NOMO-1 treated with DMSO at 0.1 percent for 48 hours (cell line): ENCODE measurements around the gene ERH.
"Not testable (repeated sequence)": the region's sequence is repeated elsewhere in the genome, so short reads cannot be mapped to it uniquely, and the experiment has no call there.

Experiments
- DNase-seq: peaks from one replicate; lab custom pipeline; 2025; ENCODE audit not compliant: unreplicated experiment; lab: John Stamatoyannopoulos, UW

Gene ERH

DNA sequence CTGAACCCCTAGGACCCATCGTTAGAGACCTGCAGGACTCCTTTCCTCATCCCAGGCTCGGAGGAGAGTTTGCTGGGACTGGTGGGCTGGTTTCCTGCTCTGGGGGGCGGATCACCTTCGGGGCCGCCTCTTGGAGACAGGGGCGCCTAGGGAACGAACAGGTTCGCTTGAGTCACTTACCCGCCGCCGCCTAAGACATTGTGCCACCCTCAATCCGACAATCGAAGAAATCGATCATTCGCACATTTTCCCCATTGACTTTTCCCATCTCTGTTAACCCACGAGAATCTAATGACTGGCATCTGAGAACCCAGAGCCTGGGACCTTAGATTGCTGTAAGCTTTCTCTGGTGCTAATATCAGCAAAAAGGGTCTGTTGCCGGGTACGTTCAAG, 715 bp upstream of the ERH start:
- DNase-seq, result no peak

DNA sequence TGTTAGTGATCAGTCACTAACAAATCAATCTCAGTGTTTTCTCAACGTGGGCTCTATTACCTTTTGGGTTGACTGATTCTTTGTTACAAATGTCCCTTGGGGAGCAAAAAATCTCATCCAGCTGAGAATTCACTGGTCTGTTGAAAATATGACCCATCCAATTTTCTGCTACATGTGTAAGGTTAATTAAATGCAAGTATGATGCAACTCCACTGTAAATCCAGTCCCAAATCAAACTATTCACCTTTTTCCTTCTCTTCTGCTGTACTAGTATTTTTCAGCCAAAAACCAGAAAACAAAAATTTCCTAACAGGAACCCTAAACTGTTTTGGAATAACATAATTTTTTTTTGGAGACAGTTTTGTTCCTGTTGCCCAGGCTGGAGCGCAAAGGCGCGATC, 2.2 kb downstream of the ERH start:
- no peak for DNase-seq

DNA sequence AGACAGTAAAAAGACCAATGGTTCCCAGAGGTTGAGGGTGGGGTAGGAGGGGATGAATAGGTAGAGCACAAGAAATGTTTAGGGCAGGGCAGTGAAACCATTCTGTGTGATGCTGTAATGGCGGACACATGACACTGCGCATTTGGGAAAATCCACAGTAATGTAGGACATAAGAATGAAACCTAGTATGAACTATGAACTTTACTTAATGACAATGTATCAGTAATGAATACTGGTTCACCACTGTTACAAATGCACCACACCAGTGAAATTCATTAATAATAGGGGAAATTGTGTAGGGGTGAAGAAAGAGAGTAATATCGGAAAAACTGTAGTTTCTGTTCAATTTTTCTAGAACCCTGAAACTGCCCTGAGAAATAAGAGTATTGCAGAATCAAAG, 5.6 kb downstream of the ERH start:
- no peak for DNase-seq

DNA sequence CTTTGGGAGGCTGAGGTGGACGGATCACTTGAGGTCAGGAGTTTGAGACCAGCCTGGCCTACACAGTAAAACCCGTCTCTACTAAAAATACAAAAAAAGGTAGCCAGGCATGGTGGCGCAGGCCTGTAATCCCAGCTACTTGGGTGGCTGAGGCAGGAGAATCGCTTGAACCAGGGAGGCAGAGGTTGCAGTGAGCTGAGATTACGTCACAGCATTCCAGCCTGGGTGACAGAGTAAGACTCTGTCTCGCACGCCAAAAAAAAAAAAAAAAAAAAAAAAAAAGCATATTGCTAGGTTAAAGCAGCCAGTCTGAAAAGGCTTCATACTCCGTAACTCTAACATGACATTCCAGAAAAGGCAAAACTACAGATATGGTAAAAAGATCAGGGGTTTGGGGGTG, 6.7 kb downstream of the ERH start:
- DNase-seq, result not testable (repeated sequence)

DNA sequence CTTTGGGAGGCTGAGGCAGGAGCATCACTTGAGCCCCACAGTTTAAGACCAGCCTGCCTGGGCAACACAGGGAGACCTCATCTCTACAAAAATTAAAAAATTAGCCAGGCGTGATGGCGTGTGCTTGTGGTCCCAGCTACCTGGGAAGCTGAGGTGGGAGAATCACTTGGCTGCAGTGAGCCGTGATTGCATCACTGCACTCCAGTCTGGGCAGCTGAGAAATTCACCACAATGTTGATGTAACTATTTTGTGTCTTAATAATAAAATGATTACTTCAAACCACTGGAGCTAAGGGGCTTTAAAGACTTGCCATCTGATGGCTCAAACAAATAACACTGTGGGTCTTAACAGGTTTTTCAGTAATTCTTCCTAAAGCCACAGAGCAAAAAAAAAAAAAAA, 10.8 kb downstream of the ERH start:
- no peak for DNase-seq

DNA sequence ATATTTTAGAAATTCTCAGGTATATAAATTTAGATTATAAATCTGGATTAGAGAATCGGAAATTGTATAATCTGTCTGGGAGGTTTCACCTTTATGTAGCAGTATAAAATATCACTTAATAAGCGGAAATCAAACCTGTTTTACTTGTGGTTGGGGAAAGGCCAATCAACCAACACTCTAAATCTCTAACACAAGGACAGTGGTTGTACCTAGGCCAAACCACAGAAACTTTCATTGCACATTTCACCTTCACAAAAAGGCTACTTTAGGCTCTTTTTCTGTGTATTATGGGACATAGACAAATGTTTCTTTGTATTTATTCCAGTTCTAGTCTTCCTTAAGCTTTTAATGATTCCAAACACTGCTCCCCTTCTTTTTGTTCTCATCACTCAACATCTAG, 19.8 kb downstream of the ERH start:
- DNase-seq, result no peak

DNA sequence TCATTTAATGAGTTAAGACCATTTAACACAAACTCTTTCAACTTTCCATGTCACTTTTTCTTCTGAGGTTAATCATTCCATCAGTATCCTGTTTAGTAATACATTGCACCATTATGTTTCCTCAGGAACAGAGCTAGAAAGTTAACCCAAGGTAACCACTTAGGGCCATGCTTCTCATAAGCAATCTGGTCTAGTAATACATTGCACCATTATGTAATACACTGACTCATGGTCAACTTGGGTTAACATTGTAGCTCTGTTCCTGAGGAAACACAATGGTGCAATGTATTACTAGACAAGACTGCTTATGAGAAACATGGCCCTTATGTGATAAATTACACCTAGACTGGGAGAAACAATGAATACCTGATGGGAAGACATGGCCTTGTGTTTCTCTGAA, 21.7 kb downstream of the ERH start:
- DNase-seq, result peak; percentile 32

DNA sequence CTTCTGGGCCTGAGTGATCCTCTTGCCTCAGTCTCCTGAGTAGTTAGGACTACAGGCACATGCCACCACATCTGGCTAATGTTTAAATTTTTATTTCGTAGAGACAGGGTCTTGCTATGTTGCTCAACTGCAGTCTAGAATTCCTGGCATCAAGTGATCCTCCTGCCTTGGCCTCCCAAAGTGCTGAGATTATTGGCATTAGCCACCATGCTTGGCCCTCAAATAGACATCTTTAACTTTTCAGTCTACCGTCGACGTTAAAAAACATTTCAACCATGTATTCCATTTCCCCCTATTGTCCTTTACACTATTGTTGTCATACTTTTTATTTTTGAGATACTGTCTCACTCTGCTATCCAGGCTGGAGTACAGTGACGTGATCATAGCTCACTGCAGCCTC, 22.4 kb downstream of the ERH start:
- DNase-seq, result no peak

DNA sequence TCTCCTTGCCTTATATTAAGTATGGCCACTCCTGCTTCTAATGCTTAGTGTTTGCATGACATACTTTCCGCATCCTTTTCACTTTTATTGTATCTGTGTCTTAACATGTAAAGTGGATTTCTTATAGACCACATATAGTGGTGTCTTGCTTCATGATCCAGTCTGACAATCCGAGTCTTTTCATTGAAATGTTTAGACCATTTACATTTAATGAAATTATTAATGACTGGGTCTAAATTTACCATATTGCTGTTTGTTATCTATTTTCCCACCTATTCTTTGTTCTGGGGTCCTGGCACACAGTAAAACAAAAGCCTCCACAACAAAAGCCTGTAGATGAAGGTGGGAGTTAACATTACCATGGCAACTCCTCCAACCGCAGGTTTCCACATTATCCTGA, 22.9 kb downstream of the ERH start:
- DNase-seq, result no peak

DNA sequence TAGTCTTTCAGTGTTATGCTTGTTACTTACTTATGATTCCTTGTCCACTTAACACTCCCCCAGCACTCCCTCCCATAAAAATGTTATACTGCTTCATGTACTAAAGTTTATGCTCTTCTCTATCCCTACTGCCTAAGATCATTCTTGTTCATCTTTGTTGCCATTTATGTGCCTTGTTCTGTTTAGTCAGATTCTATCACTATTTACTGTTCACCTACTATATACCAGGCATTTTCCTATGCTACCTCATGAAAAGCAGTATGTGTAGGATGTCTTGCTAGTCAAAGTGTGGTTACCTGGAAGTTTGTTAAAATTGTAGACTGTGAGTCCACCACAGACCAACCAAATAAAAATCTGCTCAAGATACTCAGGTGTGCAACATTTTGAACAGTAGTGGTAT, 23.9 kb downstream of the ERH start:
- no peak for DNase-seq

DNA sequence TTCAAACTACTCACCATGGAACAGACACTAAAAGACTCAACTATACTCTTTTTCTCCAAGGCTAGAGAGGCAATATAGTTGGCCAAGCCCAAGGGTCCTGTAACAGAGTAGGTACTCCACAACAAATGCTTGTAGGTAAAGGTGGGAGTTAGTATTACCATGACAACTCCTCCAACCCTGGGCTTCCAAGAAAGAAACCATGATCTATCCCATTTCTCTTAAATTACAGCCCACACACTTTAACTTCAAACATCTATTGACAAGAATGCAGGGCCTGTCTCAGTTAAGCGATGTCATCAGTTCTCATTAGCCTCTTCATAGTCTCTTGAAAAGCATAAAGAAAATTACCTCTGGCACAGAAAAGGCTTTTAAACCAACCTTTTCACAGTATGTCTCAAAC, 25.0 kb downstream of the ERH start:
- DNase-seq, result no peak

DNA sequence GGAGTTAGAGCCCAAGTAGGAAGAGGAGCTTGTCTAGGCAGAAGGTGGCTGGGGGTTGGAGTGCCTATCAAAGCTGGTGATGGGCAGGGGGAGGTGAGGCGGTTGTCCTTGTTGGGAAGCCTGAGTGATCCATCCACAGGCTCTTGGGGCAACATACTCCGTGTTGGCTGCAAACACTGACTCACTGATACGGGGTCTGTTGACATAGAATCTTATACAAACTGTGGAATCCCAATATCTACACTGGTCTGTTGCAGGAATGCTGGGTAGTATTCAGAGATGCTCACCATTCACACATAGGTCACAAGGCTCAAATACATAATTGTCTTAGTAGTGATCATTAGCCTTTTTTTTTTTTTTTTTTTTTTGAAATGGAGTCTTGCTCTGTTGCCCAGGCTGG, 26.0 kb downstream of the ERH start:
- DNase-seq, result no peak

DNA sequence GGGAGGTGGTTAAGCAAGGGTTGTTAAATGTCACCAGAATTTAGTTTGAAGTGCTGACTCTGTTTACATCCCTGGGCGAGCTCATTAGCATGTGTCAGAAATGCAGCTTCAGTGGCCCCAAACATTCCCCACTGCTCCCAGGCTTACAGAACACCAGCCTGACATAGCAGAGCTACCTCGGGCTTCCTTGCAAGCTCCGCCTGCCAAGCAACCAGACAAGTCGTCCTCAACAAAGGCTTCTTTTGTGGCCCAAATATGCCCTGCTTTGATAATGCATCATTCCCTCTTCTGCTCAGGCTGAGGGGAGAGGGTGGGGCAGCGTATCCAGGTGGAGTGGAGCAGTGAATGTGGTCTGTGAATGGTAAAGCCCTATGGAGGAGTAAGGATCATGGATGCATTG, 28.0 kb downstream of the ERH start:
- DNase-seq, result no peak

DNA sequence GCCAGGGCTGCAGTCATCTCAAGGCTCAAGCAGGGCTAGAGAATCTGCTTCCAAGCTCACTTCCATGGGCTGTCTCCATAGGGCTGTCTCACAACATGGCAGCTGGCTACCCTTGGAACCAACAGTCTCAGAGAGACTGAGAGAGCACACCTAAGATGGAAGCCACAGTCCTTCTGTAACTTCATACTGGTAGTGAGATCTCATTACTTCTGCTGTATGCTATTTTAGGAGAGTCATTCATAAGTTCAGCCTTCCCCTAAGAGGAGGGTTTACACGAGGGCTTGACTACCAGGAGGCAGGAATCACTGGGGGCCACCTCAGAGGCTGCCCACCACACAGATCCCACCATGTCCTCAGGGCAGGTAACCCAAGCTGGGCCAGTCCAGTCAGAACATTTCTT, 29.7 kb downstream of the ERH start:
- DNase-seq, result no peak

DNA sequence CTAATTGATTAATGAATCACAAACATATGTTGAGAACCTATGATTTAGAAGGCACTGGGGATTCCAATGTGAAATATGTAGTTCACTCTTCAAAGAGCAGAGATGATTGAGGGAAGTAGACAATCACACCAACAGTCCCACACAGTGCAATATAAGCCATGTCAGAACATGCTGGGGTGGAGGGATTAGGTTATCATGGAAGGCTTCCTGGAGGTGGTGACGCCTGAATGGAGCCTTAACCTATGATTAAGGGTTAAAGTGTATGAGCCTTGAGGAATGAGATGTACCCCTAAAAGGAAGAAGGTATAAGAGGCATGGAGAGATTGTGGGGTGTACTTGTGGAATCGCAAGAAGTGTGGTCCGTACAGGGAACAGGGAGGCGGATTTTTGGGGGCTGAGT, 31.3 kb downstream of the ERH start:
- DNase-seq, result no peak

DNA sequence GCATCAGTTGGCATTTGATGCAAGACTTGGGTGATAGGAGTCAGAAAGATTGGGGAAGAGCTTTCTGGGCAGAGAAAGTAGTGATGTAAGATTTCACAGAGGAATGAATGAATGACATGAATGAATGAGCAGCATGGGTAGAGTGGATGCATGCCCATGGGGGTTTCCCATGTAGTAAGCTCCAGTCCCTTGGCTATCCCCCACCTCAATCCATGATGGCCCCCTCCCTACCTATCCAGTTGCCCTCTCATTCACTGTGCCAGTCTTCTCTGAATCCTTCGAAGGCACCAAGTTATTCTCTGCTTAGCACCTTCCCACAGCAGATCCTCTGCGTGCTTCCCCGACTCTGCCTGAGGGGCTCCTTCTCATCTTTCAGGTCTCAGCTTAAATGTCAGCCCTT, 32.0 kb downstream of the ERH start:
- DNase-seq, result no peak

DNA sequence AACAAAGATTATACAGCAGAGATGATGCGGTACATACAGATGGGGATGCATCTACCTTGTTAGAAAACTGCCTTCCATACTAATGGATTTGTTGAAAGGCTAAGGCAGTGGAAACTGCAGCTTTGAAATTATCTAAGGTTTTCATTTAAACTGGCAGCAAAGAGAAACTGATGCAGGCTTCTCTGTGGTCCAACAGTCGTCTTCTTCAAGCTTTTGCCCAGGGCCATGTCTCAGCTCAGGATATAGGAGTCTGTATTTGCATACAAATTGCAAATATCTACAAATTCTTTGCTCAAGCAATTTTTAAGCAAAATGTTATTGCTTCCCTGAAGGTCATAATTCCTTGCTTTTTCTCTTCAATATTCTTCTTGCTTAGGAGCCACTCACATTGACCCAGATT, 33.7 kb downstream of the ERH start:
- DNase-seq, result no peak

DNA sequence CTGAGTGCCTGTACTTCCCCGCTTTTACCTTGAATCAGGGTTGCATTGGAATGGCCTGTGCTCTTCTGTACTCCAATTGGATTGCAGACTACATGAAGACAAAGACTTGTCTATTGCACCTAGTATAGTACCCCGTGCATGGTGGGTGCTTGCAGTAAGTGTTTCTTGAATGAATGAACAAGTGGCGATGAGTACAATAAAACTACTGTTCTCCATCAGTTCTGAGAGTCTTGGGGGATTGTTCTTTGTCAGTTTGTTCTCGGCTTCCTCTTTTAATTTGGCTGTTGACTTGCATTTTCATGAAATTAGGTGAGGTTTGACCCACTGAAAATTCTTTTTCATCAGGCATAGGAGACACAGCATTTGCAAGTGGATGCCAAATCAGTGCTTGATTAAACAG, 34.1 kb downstream of the ERH start:
- DNase-seq, result no peak

DNA sequence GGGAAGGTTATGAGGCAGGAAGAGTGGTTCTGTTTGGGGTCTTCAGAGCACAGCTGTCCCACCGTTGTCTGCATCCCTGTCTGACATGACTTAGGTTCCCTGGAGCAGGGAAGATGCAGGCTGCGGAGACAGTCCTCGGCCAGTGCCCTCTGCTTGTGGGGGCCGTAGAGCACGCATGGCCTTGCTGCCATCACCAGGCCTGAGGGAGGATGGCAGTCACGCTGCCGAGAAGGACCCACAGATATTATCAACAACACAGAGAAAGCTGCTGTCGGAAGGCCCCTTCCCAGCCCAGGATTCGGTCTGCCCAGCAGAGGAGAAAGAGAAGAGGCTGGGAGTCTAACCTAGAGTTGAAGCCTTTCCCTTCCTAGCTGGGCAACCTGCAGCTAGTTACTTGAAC, 35.0 kb downstream of the ERH start:
- no peak for DNase-seq

DNA sequence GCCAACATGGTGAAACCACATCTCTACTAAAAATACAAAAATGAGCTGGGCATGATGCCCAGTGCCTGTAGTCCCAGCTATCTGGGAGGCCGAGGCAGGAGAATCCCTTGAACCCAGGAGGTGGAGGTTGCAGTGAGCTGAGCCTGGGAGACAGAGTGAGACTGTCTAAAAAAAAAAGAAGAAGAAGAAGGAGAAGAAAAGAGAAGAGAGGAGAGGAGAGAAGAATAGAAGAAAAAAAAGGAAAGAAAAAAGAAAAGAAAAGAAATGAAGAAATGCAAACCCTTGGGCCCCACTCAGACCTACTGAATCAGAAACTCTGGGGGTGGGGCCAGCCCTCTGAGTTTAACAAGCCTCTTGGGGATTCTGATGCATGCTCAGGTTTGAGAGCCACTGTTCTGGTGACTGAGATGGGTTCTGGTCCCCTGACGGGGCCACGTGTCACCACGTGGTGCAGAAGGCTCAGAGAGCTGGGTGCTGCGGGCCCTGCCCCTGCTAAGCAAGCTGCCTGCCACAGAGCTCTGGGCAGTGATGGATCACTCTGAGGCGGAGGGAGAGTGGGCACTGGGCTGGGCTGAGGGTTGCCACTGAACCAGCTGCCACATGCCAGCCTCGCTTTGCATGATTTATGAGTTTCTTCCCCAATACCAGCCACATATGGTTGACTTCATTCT, 37.5 kb downstream of the ERH start:
- no peak for DNase-seq

DNA sequence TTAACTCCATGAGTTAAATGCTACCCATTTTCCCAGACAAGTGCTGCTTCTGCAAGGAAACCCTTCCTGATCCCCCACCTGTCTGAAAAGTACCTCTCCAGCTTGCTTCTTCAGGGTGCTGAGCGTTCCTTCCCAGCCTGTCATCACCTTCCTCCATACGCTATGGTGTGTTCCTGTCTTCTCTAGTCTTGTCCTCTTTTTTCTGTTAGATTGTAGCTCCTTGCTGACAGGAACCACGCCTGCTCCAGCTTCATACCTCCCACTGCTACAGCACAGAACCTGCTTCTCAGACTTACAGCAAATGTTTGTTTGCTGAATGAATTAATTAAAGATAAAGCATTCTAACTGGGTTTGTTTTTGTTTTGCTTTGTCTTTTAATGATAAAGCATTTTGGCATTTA, 39.1 kb downstream of the ERH start:
- no peak for DNase-seq

DNA sequence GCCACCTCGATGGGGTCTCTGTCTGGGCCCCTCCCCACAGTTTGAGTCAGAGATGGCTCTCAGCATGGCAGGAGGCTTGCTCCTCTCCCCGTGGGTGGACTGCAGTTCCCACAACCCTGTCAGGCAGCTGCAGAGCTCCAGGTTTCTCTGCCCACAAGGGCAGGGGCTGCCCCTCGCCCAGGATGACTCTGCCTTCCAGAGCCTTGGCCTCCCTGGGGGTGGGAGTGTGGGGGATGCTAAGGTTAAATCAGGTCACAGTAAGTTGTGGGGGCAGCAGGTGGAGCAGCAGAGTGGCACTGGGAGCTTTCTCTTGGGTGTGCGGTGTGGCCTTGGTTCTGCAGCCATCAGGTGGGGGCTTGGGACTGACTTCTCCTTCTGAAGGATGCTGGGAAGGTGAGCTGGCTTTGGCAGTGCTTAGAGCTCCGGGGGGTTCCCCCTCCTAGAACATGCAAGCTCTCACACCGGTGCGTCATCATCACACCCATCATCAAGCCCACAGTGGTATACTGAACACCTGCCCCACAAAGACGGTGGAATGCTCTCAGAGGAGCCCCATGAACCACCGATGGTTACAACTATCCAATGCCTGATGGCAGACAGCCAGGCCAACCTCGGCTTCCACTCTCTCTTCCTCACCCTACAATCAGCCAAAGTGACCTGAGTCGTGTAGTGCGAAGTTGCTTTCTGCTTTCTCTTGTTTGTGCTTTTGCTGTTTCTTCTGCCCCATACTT, 39.7 kb downstream of the ERH start:
- DNase-seq, result no peak

DNA sequence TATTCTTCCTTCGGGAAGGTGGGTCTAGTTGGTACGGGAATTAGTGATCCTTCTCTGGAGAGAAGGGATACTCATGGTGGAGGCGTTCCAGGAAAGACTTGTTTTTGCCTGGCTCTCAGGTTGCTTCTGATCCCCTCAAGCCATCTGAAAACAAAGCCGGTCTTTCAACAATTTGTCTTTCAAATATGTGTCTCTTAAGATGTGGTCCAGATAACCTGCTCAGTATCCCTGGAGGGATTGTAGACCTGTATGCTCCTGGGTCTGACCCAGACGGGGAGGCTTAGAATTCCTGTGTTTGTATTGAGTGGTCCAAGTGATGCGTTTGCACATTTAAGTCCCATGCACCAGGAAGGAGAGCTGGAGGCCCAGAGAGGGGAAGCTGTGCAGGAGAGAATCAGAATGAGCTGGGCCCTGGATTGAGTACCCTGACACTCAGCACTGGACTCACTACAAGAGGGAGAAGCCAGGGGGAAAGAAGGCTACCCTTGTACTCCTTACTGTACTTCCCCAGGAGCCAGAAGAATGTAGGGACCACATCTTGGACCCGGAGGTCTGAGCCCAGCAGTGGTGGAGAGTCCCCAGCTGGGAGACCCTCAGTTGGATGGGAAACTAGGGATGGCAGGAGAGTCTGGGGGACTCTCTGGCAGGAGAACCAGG, 40.4 kb downstream of the ERH start:
- peak; percentile 6 for DNase-seq
